Ishikawa (cell line): ENCODE data around the gene ARSA.
A peak's percentile ranks its signal among the peaks of the same experiment; 100 is the strongest.

ENCODE experiments used
- CEBPB ChIP-seq: IDR thresholded peaks from 2 replicates; pipeline ENCODE4 v1.6.1; 2012
- CREB1 ChIP-seq: IDR thresholded peaks from 2 replicates; pipeline ENCODE4 v1.6.1; 2012; ENCODE audit warnings: low read depth
- EGR1 ChIP-seq: IDR thresholded peaks from 2 replicates; pipeline ENCODE4 v1.6.1; 2012
- EP300 ChIP-seq: IDR thresholded peaks from 2 replicates; pipeline ENCODE4 v1.6.1; 2012; ENCODE audit warnings: borderline replicate concordance
- FOXM1 ChIP-seq: IDR thresholded peaks from 2 replicates; pipeline ENCODE4 v1.6.1; 2012; ENCODE audit warnings: low read depth, borderline replicate concordance
- MAX ChIP-seq: IDR thresholded peaks from 2 replicates; pipeline ENCODE4 v1.6.1; 2012
- NFIC ChIP-seq: IDR thresholded peaks from 2 replicates; pipeline ENCODE4 v1.6.1; 2012
- RAD21 ChIP-seq: IDR thresholded peaks from 2 replicates; pipeline ENCODE4 v1.6.1; 2012; ENCODE audit warnings: low read depth
- TAF1 ChIP-seq: IDR thresholded peaks from 2 replicates; pipeline ENCODE4 v1.6.1; 2012; ENCODE audit warnings: low read depth, mild to moderate bottlenecking
- TCF12 ChIP-seq: IDR thresholded peaks from 2 replicates; pipeline ENCODE4 v1.6.1; 2012; ENCODE audit warnings: low read depth
- TEAD4 ChIP-seq: IDR thresholded peaks from 2 replicates; pipeline ENCODE4 v1.6.1; 2012
- USF1 ChIP-seq: IDR thresholded peaks from 2 replicates; pipeline ENCODE4 v1.6.1; 2012
- YY1 ChIP-seq: IDR thresholded peaks from 2 replicates; pipeline ENCODE4 v1.6.1; 2012; ENCODE audit warnings: low read depth
- ZBTB7A ChIP-seq: IDR thresholded peaks from 2 replicates; pipeline ENCODE4 v1.6.1; 2012; ENCODE audit warnings: low read depth
- TF ChIP-seq, protein P1 (sequence below): IDR thresholded peaks from 2 replicates; pipeline ENCODE4 v1.6.1; 2012; ENCODE audit warnings: low read depth, mild to moderate bottlenecking

ARSA gene

GRCh38 chr22:50576806-50577696, 50.9 kb downstream of the ARSA start:
- TF ChIP-seq TCF12: 0 out of 2 replicates have a peak, but pooled peaks have one; percentile 40
- TF ChIP-seq MAX: 0 out of 2 replicates have a peak, but pooled peaks have one; percentile 21
- TF ChIP-seq TAF1: no peak
- TF ChIP-seq EP300: 0 out of 2 replicates have a peak, but pooled peaks have one; percentile 10

GRCh38 chr22:50576070-50576469, 51.9 kb downstream of the ARSA start:
- TF ChIP-seq RAD21 (peak; percentile 67), TAF1 (no peak)

DNA sequence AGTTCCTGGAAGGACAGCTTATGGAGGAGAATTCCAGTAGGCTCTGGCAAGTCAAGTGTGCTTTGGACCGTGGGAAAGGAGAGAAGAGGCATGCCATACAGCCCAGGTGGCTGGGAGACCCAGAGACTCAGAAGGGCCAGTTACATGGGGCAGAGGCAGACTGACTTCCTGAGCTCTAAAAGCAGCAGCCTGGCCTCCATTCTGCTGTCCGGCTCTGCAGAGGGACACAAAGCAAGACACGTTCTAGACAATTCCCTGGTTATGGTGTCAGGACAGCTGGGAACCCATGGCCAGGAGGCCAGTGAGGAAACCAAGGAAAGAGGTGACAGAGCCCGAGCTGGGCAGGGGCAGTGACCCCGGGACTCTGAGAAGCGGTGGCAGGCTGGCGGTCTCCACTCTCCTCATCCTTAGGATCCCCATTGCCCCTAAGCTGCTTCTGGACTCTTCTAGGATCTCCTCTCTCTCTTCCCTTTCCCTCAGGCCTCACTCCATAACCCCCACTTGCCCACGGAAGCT, 52.5 kb downstream of the ARSA start:
- TF ChIP-seq TCF12 (no peak), CREB1 (no peak), MAX (no peak), EGR1 (no peak), RAD21 (no peak), YY1 (no peak), FOXM1 (no peak), ZBTB7A (no peak), USF1 (no peak), NFIC (no peak), TEAD4 (no peak), EP300 (no peak), CEBPB (no peak), TAF1 (no peak)
- TF ChIP-seq, protein P1, sequence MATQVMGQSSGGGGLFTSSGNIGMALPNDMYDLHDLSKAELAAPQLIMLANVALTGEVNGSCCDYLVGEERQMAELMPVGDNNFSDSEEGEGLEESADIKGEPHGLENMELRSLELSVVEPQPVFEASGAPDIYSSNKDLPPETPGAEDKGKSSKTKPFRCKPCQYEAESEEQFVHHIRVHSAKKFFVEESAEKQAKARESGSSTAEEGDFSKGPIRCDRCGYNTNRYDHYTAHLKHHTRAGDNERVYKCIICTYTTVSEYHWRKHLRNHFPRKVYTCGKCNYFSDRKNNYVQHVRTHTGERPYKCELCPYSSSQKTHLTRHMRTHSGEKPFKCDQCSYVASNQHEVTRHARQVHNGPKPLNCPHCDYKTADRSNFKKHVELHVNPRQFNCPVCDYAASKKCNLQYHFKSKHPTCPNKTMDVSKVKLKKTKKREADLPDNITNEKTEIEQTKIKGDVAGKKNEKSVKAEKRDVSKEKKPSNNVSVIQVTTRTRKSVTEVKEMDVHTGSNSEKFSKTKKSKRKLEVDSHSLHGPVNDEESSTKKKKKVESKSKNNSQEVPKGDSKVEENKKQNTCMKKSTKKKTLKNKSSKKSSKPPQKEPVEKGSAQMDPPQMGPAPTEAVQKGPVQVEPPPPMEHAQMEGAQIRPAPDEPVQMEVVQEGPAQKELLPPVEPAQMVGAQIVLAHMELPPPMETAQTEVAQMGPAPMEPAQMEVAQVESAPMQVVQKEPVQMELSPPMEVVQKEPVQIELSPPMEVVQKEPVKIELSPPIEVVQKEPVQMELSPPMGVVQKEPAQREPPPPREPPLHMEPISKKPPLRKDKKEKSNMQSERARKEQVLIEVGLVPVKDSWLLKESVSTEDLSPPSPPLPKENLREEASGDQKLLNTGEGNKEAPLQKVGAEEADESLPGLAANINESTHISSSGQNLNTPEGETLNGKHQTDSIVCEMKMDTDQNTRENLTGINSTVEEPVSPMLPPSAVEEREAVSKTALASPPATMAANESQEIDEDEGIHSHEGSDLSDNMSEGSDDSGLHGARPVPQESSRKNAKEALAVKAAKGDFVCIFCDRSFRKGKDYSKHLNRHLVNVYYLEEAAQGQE: no peak
